Brain pericyte (primary cell): ENCODE results near the gene RAB11FIP5.

Source experiments
- DNase-seq: peaks from one replicate; pipeline ENCODE4 v3.0.0-alpha.2; 2012; ENCODE audit warnings: low read depth, low spot score

Gene RAB11FIP5

GRCh38 chr2:73033766-73034381 is 78.9 kb downstream of the RAB11FIP5 start:
- no peak for DNase-seq

- no peak for DNase-seq
Observed at GRCh38 chr2:73033142-73033765, 79.5 kb downstream of the RAB11FIP5 start.

- DNase-seq, result no peak
Observed at GRCh38 chr2:73032702-73033097, 80.0 kb downstream of the RAB11FIP5 start.

- DNase-seq, result no peak
Observed at GRCh38 chr2:73031725-73032701, 80.7 kb downstream of the RAB11FIP5 start.

GRCh38 chr2:73031095-73031678 is 81.6 kb downstream of the RAB11FIP5 start:
- no peak for DNase-seq

GRCh38 chr2:73028841-73029240 is 83.9 kb downstream of the RAB11FIP5 start:
- no peak for DNase-seq

- no peak for DNase-seq
Observed at GRCh38 chr2:73027340-73027739, 85.4 kb downstream of the RAB11FIP5 start.

- no peak for DNase-seq
Observed at GRCh38 chr2:73023497-73023896, 89.3 kb downstream of the RAB11FIP5 start.
